A549 (cell line): ENCODE measurements around the gene SGCA. TPM values are rescaled to one million over a fixed set of nuclear protein-coding genes. Genes with fewer than 3 reads are reported as not detected.

Experiments
- ATAC-seq, 2 experiments: fragments of 200-7000 bp in 1 of 2; fragments of >200 bp in 1 of 2; cut with Nextera tagmentation in 1 of 2; cut with Tn5 transposase in 1 of 2; 3 replicates each; pipeline versions ENCODE4 v1.8.0 to v1.9.1; 2018 to 2020; ENCODE audit warnings: mild to moderate bottlenecking in 1 of 2, moderate library complexity in 1 of 2
- CTCF ChIA-PET: fragments of 300-600 bp; sonication (Branson Sonifier 250); formaldehyde crosslinking; extraction: SDS; loops from one replicate; lab custom pipeline; 2021; ENCODE audit warnings: antibody characterized with exemption, inconsistent platforms; lab: Yijun Ruan, JAX
- POLR2A ChIA-PET: fragments of 350-600 bp; formaldehyde crosslinking; extraction: SDS; loops from one replicate; lab custom pipeline; 2021; ENCODE audit warnings: antibody characterized with exemption, inconsistent platforms; lab: Yijun Ruan, JAX
- DNase-seq, 2 experiments: peaks; one replicate each; pipeline versions ENCODE4 v3.0.0 to v3.0.0-alpha.2; 2011 to 2016; ENCODE audit warnings: low read depth in 1 of 2, low spot score in 1 of 2
- FAIRE-seq: peaks from 2 replicates; lab custom pipeline; 2011; peaks lifted over from hg19 to GRCh38; lab: Jason Lieb, UNC
- H3K27ac ChIP-seq, 2 experiments: fragments of >200 bp; sonication (Bioruptor Twin); formaldehyde crosslinking; 3 replicates each; pipeline ENCODE4 v1.5.1; 2016 to 2017
- H3K4me1 ChIP-seq: fragments of >200 bp; sonication (Bioruptor Twin); formaldehyde crosslinking; 3 replicates; pipeline ENCODE4 v1.6.1; 2016
- H3K4me2 ChIP-seq: fragments of >200 bp; sonication (Bioruptor Twin); formaldehyde crosslinking; 3 replicates; pipeline ENCODE4 v1.6.1; 2016
- H3K4me3 ChIP-seq: fragments of >200 bp; sonication (Bioruptor Twin); formaldehyde crosslinking; 3 replicates; pipeline ENCODE4 v1.5.1; 2016
- H3K9me3 ChIP-seq: fragments of >200 bp; sonication (Bioruptor Twin); formaldehyde crosslinking; 3 replicates; pipeline ENCODE4 v1.6.1; 2016
- CEBPB ChIP-seq, 2 experiments: fragments of >200 bp in 1 of 2; sonication (Bioruptor Twin) in 1 of 2; formaldehyde crosslinking in 1 of 2; IDR thresholded peaks; 2 replicates each; pipeline ENCODE4 v1.6.1; 2012 to 2016
- CHD4 ChIP-seq: fragments of 200-600 bp; sonication (generic); IDR thresholded peaks from 2 replicates; pipeline ENCODE4 v1.6.1; 2016; ENCODE audit warnings: antibody characterized with exemption, mild to moderate bottlenecking, borderline replicate concordance
- CTCF ChIP-seq: fragments of >200 bp; sonication (Bioruptor Twin); formaldehyde crosslinking; IDR thresholded peaks from 3 replicates; pipeline ENCODE4 v1.5.1; 2016
- EHF ChIP-seq: fragments of 250-450 bp; sonication (Bioruptor Pico); IDR thresholded peaks from 2 replicates; pipeline ENCODE4 v1.5.0; 2020; ENCODE audit warnings: mild to moderate bottlenecking
- EHMT2 ChIP-seq: fragments of 200-600 bp; sonication (generic); IDR thresholded peaks from 2 replicates; pipeline ENCODE4 v1.6.1; 2016; ENCODE audit warnings: antibody characterized with exemption, low read depth, mild to moderate bottlenecking, moderate library complexity
- FOSL2 ChIP-seq, 2 experiments: fragments of 450-650 bp in 1 of 2; fragments of >200 bp in 1 of 2; sonication (Bioruptor Twin) in 1 of 2; formaldehyde crosslinking; IDR thresholded peaks; 2 replicates each; pipeline versions ENCODE4 v1.5.0 to v1.6.1; 2016 to 2020; ENCODE audit warnings: mild to moderate bottlenecking in 1 of 2, moderate library complexity in 1 of 2
- FOXS1 ChIP-seq: fragments of 250-450 bp; sonication (Bioruptor Pico); IDR thresholded peaks from 2 replicates; pipeline ENCODE4 v1.5.0; 2020; ENCODE audit warnings: mild to moderate bottlenecking, moderate library complexity
- GATA3 ChIP-seq: IDR thresholded peaks from 2 replicates; pipeline ENCODE4 v1.6.1; 2012; ENCODE audit warnings: borderline replicate concordance
- HDAC2 ChIP-seq: fragments of 200-600 bp; sonication (generic); IDR thresholded peaks from 2 replicates; pipeline ENCODE4 v1.6.1; 2016
- JUN ChIP-seq, 2 experiments: fragments of >200 bp; sonication (Bioruptor Twin); formaldehyde crosslinking; IDR thresholded peaks; 2 replicates in 1 of 2; 3 replicates in 1 of 2; pipeline ENCODE4 v1.6.1; 2016 to 2017
- KDM1A ChIP-seq: fragments of 200-600 bp; sonication (generic); IDR thresholded peaks from 2 replicates; pipeline ENCODE4 v1.6.1; 2016; ENCODE audit warnings: low read depth, mild to moderate bottlenecking
- MAZ ChIP-seq: fragments of 150-350 bp; IDR thresholded peaks from 2 replicates; pipeline ENCODE4 v1.6.1; 2014; ENCODE audit warnings: antibody characterized with exemption, low read depth, low read length, borderline replicate concordance
- PBX3 ChIP-seq: IDR thresholded peaks from 2 replicates; pipeline ENCODE4 v1.6.1; 2012
- PHF8 ChIP-seq: fragments of 200-600 bp; sonication (generic); IDR thresholded peaks from 2 replicates; pipeline ENCODE4 v1.6.1; 2016; ENCODE audit warnings: low read depth, mild to moderate bottlenecking, antibody characterized with exemption, moderate library complexity, borderline replicate concordance
- POLR2AphosphoS2 ChIP-seq: conservative IDR thresholded peaks from 2 replicates; pipeline ENCODE4 v1.6.1; 2012; ENCODE audit warnings: low read length, improper control_type of control experiment, inconsistent platforms
- RAD21 ChIP-seq, 2 experiments: fragments of >200 bp in 1 of 2; sonication (Bioruptor Twin) in 1 of 2; formaldehyde crosslinking in 1 of 2; IDR thresholded peaks in 1 of 2; conservative IDR thresholded peaks in 1 of 2; 2 replicates in 1 of 2; 3 replicates in 1 of 2; pipeline ENCODE4 v1.6.1; 2012 to 2018; ENCODE audit warnings: inconsistent platforms in 1 of 2
- RARB ChIP-seq: fragments of 250-450 bp; sonication (Bioruptor Pico); IDR thresholded peaks from 2 replicates; pipeline ENCODE4 v1.8.0; 2021; ENCODE audit warnings: mild to moderate bottlenecking, moderate library complexity
- SMC3 ChIP-seq: fragments of >200 bp; sonication (Bioruptor Twin); formaldehyde crosslinking; IDR thresholded peaks from 3 replicates; pipeline ENCODE4 v1.6.1; 2018; ENCODE audit warnings: inconsistent platforms
- TFCP2L1 ChIP-seq: fragments of 250-450 bp; sonication (Bioruptor Pico); IDR thresholded peaks from 2 replicates; pipeline ENCODE4 v1.5.0; 2021; ENCODE audit warnings: mild to moderate bottlenecking
- ZFP36 ChIP-seq: fragments of 450-650 bp; IDR thresholded peaks from 2 replicates; pipeline ENCODE4 v1.6.1; 2014; ENCODE audit warnings: borderline replicate concordance; ENCODE audit not compliant: partially characterized antibody
- WGBS: methylation state at CpG from one replicate; pipeline ENCODE4 v1.1.6; 2017; ENCODE audit errors: missing lambda C conversion rate; 5-methylcytosine and 5-hydroxymethylcytosine counted together
- polyA plus RNA-seq, 4 experiments: library from polyadenylated mRNA; depleted of rRNA in 3 of 4; stranded (reverse); fragments of >200 nt; fragmentation: RNase III in 1 of 4; extraction: RNeasy Plus Mini Kit Qiagen cat#74134 plus additional on column Dnase treatment in 1 of 4; gene quantifications; 2 replicates in 3 of 4; 3 replicates in 1 of 4; pipeline ENCODE4 v1.2.3, GENCODE V29; 2011 to 2017
- TF ChIP-seq, protein P1 (sequence below): fragments of 450-650 bp; IDR thresholded peaks from 2 replicates; pipeline ENCODE4 v1.6.1; 2014; ENCODE audit warnings: antibody characterized with exemption

The SGCA gene
- polyA plus RNA-seq, 2 of the 4 experiments (the other 2 are of a cell fraction) = 0.44 to 3.4 TPM

GRCh38 chr17:50182783-50183420 lies 17.1 kb downstream of the SGCA start:
- 87% methylated on average over 18 of the region's 18 CpGs for WGBS
- TF ChIP-seq FOSL2 (IDR thresholded peaks at IDR 0.05) = no peak
- no peak for TF ChIP-seq FOSL2 (CRISPR knock-in tag; IDR thresholded peaks at IDR 0.05)
- no peak for TF ChIP-seq SMC3
- TF ChIP-seq ZFP36 = no peak
- no peak for TF ChIP-seq RARB (CRISPR knock-in tag)
- TF ChIP-seq CTCF = no peak
- no peak for TF ChIP-seq EHMT2
- TF ChIP-seq CEBPB (IDR thresholded peaks at IDR 0.05) = no peak
- TF ChIP-seq TFCP2L1 (CRISPR knock-in tag) = no peak
- no peak for TF ChIP-seq PHF8
- DNase-seq (no peak), FAIRE-seq (peak; percentile 74), ATAC-seq (no peak)
- no peak overlapping the region for H3K4me3 ChIP-seq
- H3K27ac ChIP-seq = peak overlapping the region; percentile 37 to 67; a peak in 4 of 6 replicates
- ChIA-PET POLR2A (no interaction called here), CTCF (interaction anchor here (1.8 to 4.0 kb wide), 5 partner anchors 12 to 21 kb away, joined by 6 to 41 read pairs (median 18); partner anchors contain the start of gene COL1A1)
- no peaks in the 10 kb centered on the region for H3K9me3 ChIP-seq
- no peak overlapping the region for H3K4me2 ChIP-seq
- H3K4me1 ChIP-seq = peaks cover 35% of the 10 kb centered on the region

GRCh38 chr17:50183421-50183994 lies 17.7 kb downstream of the SGCA start:
- no peak for TF ChIP-seq POLR2AphosphoS2
- TF ChIP-seq, protein P1, sequence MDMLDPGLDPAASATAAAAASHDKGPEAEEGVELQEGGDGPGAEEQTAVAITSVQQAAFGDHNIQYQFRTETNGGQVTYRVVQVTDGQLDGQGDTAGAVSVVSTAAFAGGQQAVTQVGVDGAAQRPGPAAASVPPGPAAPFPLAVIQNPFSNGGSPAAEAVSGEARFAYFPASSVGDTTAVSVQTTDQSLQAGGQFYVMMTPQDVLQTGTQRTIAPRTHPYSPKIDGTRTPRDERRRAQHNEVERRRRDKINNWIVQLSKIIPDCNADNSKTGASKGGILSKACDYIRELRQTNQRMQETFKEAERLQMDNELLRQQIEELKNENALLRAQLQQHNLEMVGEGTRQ = no peak
- TF ChIP-seq KDM1A = no peak
- ChIA-PET POLR2A (no interaction called here), CTCF (interaction anchor here (3.1 to 4.0 kb wide), 4 partner anchors 13 to 17 kb away, joined by 12 to 41 read pairs (median 22); partner anchors contain the start of gene COL1A1)
- peaks cover 29% of the 10 kb centered on the region for H3K4me1 ChIP-seq
- no peak for ATAC-seq
- no peaks in the 10 kb centered on the region for H3K9me3 ChIP-seq
- peak overlapping the region; percentile 38; the same call in 1 of the 3 replicates for H3K4me2 ChIP-seq
- H3K4me3 ChIP-seq = no peak overlapping the region
- DNase-seq = no peak
- H3K27ac ChIP-seq = peak overlapping the region; percentile 37 to 67; a peak in 4 of 6 replicates
- FAIRE-seq = no peak
- WGBS = 80% methylated on average over 12 of the region's 12 CpGs

DNA sequence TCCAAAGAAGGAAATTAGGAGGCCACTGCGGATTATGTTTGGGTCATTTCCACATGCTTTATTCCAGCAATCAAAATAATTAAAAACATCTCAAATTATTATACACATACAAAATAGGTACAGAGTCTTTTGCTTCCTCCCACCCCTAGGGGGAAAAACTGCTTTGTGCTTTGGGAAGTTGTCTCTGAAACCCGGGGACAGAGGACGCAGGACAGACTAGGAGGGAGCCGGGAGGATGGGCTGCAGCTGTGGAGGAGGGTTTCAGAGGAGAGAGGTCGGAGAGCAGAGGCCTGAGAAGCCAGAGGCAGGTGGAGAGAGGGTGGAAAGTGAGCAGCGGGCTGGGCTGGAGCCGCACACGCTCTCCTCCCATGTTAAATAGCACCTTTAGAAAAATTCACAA lies 18.3 kb downstream of the SGCA start:
- ChIA-PET CTCF (interaction anchor here (4.0 kb wide), 1 partner anchor 13 kb away, joined by 25 read pairs; no protein-coding TSS in a partner anchor), POLR2A (no interaction called here)
- no peak for FAIRE-seq
- TF ChIP-seq EHF (no peak), JUN (IDR thresholded peaks at IDR 0.05) (no peak), KDM1A (no peak), PHF8 (no peak), MAZ (no peak), EHMT2 (no peak), GATA3 (no peak), HDAC2 (no peak), RAD21 (conservative IDR thresholded peaks at IDR 0.05 in 1 of 2, IDR thresholded peaks at IDR 0.05 in 1 of 2) (no peak), PBX3 (no peak), FOXS1 (CRISPR knock-in tag) (no peak), CHD4 (no peak)
- peaks cover 23% of the 10 kb centered on the region for H3K4me1 ChIP-seq
- 72% methylated on average over 8 of the region's 8 CpGs for WGBS
- H3K27ac ChIP-seq = peak overlapping the region; percentile 37 to 67; a peak in 4 of 6 replicates
- H3K4me3 ChIP-seq = no peak overlapping the region
- no peaks in the 10 kb centered on the region for H3K9me3 ChIP-seq
- ATAC-seq = peak in 1 of 2 experiments; percentile 27; a peak in 3 of 6 replicates
- H3K4me2 ChIP-seq = peak overlapping the region; percentile 38
- no peak for DNase-seq
